Fibroblast of lung (primary cell): ENCODE results near the gene C9orf72. TPM values are rescaled to one million over a fixed set of nuclear protein-coding genes. Genes with fewer than 3 reads are reported as not detected.

Experiments used
- DNase-seq, 2 donors: peaks; one replicate each; pipeline versions ENCODE4 v3.0.0 to v3.0.0-alpha.2; 2010; ENCODE audit warnings: low read depth in 2 of 2
- H2AFZ ChIP-seq: 2 replicates; pipeline ENCODE4 v1.5.1; 2012; ENCODE audit warnings: low read length, control low read depth, inconsistent platforms
- H3K27ac ChIP-seq: 2 replicates; pipeline ENCODE4 v1.5.1; 2011; ENCODE audit warnings: low read length, control low read depth; ENCODE audit not compliant: insufficient read depth
- H3K27me3 ChIP-seq: 2 replicates; pipeline ENCODE4 v1.5.1; 2011; ENCODE audit warnings: mild to moderate bottlenecking, low read length; ENCODE audit not compliant: control insufficient read depth, insufficient read depth
- H3K36me3 ChIP-seq: 2 replicates; pipeline ENCODE4 v1.5.1; 2011; ENCODE audit warnings: low read length; ENCODE audit not compliant: control insufficient read depth, insufficient read depth
- H3K4me1 ChIP-seq: 2 replicates; pipeline ENCODE4 v1.5.1; 2011; ENCODE audit warnings: low read length; ENCODE audit not compliant: control insufficient read depth, insufficient read depth; ENCODE audit errors: extremely low read depth
- H3K4me2 ChIP-seq: 2 replicates; pipeline ENCODE4 v1.5.1; 2011; ENCODE audit warnings: low read length, control low read depth; ENCODE audit not compliant: insufficient read depth; ENCODE audit errors: extremely low read depth
- H3K4me3 ChIP-seq, 4 experiments: fragments of 200-600 bp in 1 of 4; sonication (generic) in 1 of 4; replicated peaks in 1 of 4; 2 replicates each; pipeline ENCODE4 v1.5.1; 2011 to 2016; ENCODE audit warnings: low read length in 4 of 4, low read depth in 3 of 4, mild to moderate bottlenecking in 3 of 4, control low read depth in 2 of 4, inconsistent platforms in 1 of 4, mixed read lengths in 1 of 4; ENCODE audit not compliant: insufficient read depth in 1 of 4; ENCODE audit errors: control extremely low read depth in 1 of 4
- H3K79me2 ChIP-seq: 2 replicates; pipeline ENCODE4 v1.5.1; 2012; ENCODE audit warnings: mild to moderate bottlenecking, low read length, inconsistent platforms; ENCODE audit not compliant: control insufficient read depth, insufficient read depth
- H3K9ac ChIP-seq: 2 replicates; pipeline ENCODE4 v1.5.1; 2011; ENCODE audit warnings: mild to moderate bottlenecking, low read length, control low read depth; ENCODE audit not compliant: insufficient read depth
- H3K9me3 ChIP-seq: 2 replicates; pipeline ENCODE4 v1.5.1; 2012; ENCODE audit warnings: low read depth, low read length; ENCODE audit not compliant: control insufficient read depth, insufficient read depth
- H4K20me1 ChIP-seq: 2 replicates; pipeline ENCODE4 v1.5.1; 2011; ENCODE audit warnings: low read length; ENCODE audit not compliant: control insufficient read depth, insufficient read depth; ENCODE audit errors: extremely low read depth
- CTCF ChIP-seq, 2 donors: IDR thresholded peaks in 1 of 2; conservative IDR thresholded peaks in 1 of 2; 1 replicate in 1 of 2; 2 replicates in 1 of 2; pipeline ENCODE4 v1.5.1; 2011 to 2012; ENCODE audit warnings: low read length in 2 of 2, control low read depth in 1 of 2, inconsistent platforms in 1 of 2, low read depth in 1 of 2, mild to moderate bottlenecking in 1 of 2
- EZH2 ChIP-seq: IDR thresholded peaks from 2 replicates; pipeline ENCODE4 v1.5.1; 2012; ENCODE audit warnings: low read length, control low read depth, mild to moderate bottlenecking; ENCODE audit errors: missing control alignments
- polyA plus RNA-seq, 2 donors: library from polyadenylated mRNA; depleted of rRNA in 1 of 2; stranded (reverse) in 1 of 2; unstranded in 1 of 2; fragments of >200 nt; gene quantifications; 2 replicates each; pipeline ENCODE4 v1.2.1, GENCODE V29; 2011 to 2012; ENCODE audit warnings: missing spikeins in 1 of 2
- total RNA-seq: library from RNA; depleted of rRNA; stranded (reverse); fragments of >200 nt; gene quantifications from 2 replicates; pipeline ENCODE4 v1.2.1, GENCODE V29; 2014

Gene C9orf72
- total and polyA plus RNA-seq, 2 donors (not counting 1 experiment from before 2014, with no cell fraction given), result 3.6 to 4.5 TPM

- Histone ChIP-seq H3K4me2 (no peak overlapping the region), H3K27me3 (no peaks in the 10 kb centered on the region), H4K20me1 (no peaks in the 10 kb centered on the region), H3K79me2 (no peaks in the 10 kb centered on the region), H3K36me3 (no peaks in the 10 kb centered on the region), H2AFZ (no peak overlapping the region), H3K9me3 (no peaks in the 10 kb centered on the region), H3K4me3 (no peak overlapping the region), H3K9ac (no peak overlapping the region), H3K4me1 (no peaks in the 10 kb centered on the region), H3K27ac (no peak overlapping the region)
- TF ChIP-seq EZH2 (no peak), CTCF (conservative IDR thresholded peaks at IDR 0.05 in 1 of 2, IDR thresholded peaks at IDR 0.05 in 1 of 2; ENCODE audit: low read depth in 1 of 2, low read length in 2 of 2) (no peak)
- no peak for DNase-seq
Measured at GRCh38 chr9:27600256-27600655, 27.0 kb upstream of the C9orf72 start.

- H3K27me3 ChIP-seq, result no peaks in the 10 kb centered on the region
- no peak for DNase-seq
- no peaks in the 10 kb centered on the region for H3K79me2 ChIP-seq
- H3K4me3 ChIP-seq, result no peak overlapping the region
- H3K4me2 ChIP-seq, result no peak overlapping the region
- no peak overlapping the region for H2AFZ ChIP-seq
- no peak overlapping the region for H3K27ac ChIP-seq
- TF ChIP-seq CTCF (conservative IDR thresholded peaks at IDR 0.05 in 1 of 2, IDR thresholded peaks at IDR 0.05 in 1 of 2; ENCODE audit: low read depth in 1 of 2, low read length in 2 of 2) (no peak), EZH2 (no peak)
- no peaks in the 10 kb centered on the region for H3K36me3 ChIP-seq
- H3K4me1 ChIP-seq, result no peaks in the 10 kb centered on the region
- H3K9ac ChIP-seq, result no peak overlapping the region
- no peaks in the 10 kb centered on the region for H4K20me1 ChIP-seq
- H3K9me3 ChIP-seq, result no peaks in the 10 kb centered on the region
Measured at GRCh38 chr9:27599870-27600238, 26.6 kb upstream of the C9orf72 start.

- Histone ChIP-seq H3K27me3 (no peaks in the 10 kb centered on the region), H3K4me2 (no peak overlapping the region), H3K79me2 (no peaks in the 10 kb centered on the region), H3K9ac (no peak overlapping the region), H3K4me3 (no peak overlapping the region), H3K9me3 (no peaks in the 10 kb centered on the region), H3K27ac (no peak overlapping the region), H3K4me1 (no peaks in the 10 kb centered on the region), H4K20me1 (no peaks in the 10 kb centered on the region), H2AFZ (no peak overlapping the region), H3K36me3 (no peaks in the 10 kb centered on the region)
- TF ChIP-seq CTCF (conservative IDR thresholded peaks at IDR 0.05 in 1 of 2, IDR thresholded peaks at IDR 0.05 in 1 of 2; ENCODE audit: low read depth in 1 of 2, low read length in 2 of 2) (no peak), EZH2 (no peak)
- DNase-seq, result no peak
Measured at GRCh38 chr9:27599102-27599869, 26.0 kb upstream of the C9orf72 start.
